Thymus (tissue), 11 donors: ENCODE results near the gene GSK3B. TPM values are rescaled to one million over a fixed set of nuclear protein-coding genes. Genes with fewer than 3 reads are reported as not detected.

ENCODE experiments used
- DNase-seq, 9 donors: peaks; one replicate each; pipeline ENCODE4 v3.0.0-alpha.2; 2013; ENCODE audit warnings: low spot score in 9 of 9, low read depth in 6 of 9, missing footprints in 1 of 9
- H3K27ac ChIP-seq, 2 donors: one replicate each; pipeline ENCODE4 v1.5.1; 2013; ENCODE audit warnings: control low read depth in 1 of 2, low read depth in 1 of 2, low read length in 1 of 2, mild to moderate bottlenecking in 1 of 2, moderate library complexity in 1 of 2
- H3K27me3 ChIP-seq, 2 donors: one replicate each; pipeline ENCODE4 v1.5.1; 2013; ENCODE audit warnings: low read length in 1 of 2; ENCODE audit not compliant: control insufficient read depth in 2 of 2, insufficient read depth in 1 of 2
- H3K36me3 ChIP-seq, 2 donors: one replicate each; pipeline ENCODE4 v1.5.1; 2013; ENCODE audit warnings: low read length in 1 of 2, mild to moderate bottlenecking in 1 of 2, moderate library complexity in 1 of 2; ENCODE audit not compliant: control insufficient read depth in 2 of 2, insufficient read depth in 2 of 2
- H3K4me1 ChIP-seq, 2 donors: one replicate each; pipeline ENCODE4 v1.5.1; 2013; ENCODE audit warnings: low read length in 2 of 2; ENCODE audit not compliant: control insufficient read depth in 2 of 2, insufficient read depth in 2 of 2
- H3K4me3 ChIP-seq, 2 donors: one replicate each; pipeline ENCODE4 v1.5.1; 2013; ENCODE audit warnings: low read length in 2 of 2, control low read depth in 1 of 2, mild to moderate bottlenecking in 1 of 2
- H3K9me3 ChIP-seq, 2 donors: one replicate each; pipeline ENCODE4 v1.5.1; 2013; ENCODE audit warnings: low read length in 1 of 2, mild to moderate bottlenecking in 1 of 2; ENCODE audit not compliant: control insufficient read depth in 2 of 2, insufficient read depth in 1 of 2
- WGBS: extraction: QIAGEN DNeasy Blood & Tissue Kit; methylation state at CpG from one replicate; pipeline ENCODE4 v1.1.7; 2013; 5-methylcytosine and 5-hydroxymethylcytosine counted together
- polyA plus RNA-seq: library from polyadenylated mRNA; stranded (reverse); fragments of 200-250 nt; gene quantifications from one replicate; pipeline ENCODE4 v1.2.3, GENCODE V29; 2013
- total RNA-seq: library from RNA; stranded (reverse); fragments of 120-200 nt; gene quantifications from one replicate; pipeline ENCODE4 v1.2.4, GENCODE V29; 2013
- donor health status: healthy.

The GSK3B gene
- total and polyA plus RNA-seq, 2 donors = 10.9 to 34.0 TPM

GRCh38 chr3:119794401-119794800 lies 299.8 kb downstream of the GSK3B start:
- H3K27ac ChIP-seq = no peak overlapping the region
- no peaks in the 10 kb centered on the region for H3K27me3 ChIP-seq
- no peaks in the 10 kb centered on the region for H3K9me3 ChIP-seq
- 98% methylated on average over 2 of the region's 2 CpGs for WGBS
- no peaks in the 10 kb centered on the region for H3K36me3 ChIP-seq
- no peaks in the 10 kb centered on the region for H3K4me1 ChIP-seq
- no peak for DNase-seq
- H3K4me3 ChIP-seq = no peak overlapping the region

GRCh38 chr3:119792270-119792669 lies 302.0 kb downstream of the GSK3B start:
- H3K4me3 ChIP-seq = no peak overlapping the region
- H3K27me3 ChIP-seq = no peaks in the 10 kb centered on the region
- no peak overlapping the region for H3K27ac ChIP-seq
- WGBS = 98% methylated on average over 8 of the region's 8 CpGs
- H3K4me1 ChIP-seq = no peaks in the 10 kb centered on the region
- H3K36me3 ChIP-seq = no peaks in the 10 kb centered on the region
- DNase-seq = no peak
- no peaks in the 10 kb centered on the region for H3K9me3 ChIP-seq

DNA sequence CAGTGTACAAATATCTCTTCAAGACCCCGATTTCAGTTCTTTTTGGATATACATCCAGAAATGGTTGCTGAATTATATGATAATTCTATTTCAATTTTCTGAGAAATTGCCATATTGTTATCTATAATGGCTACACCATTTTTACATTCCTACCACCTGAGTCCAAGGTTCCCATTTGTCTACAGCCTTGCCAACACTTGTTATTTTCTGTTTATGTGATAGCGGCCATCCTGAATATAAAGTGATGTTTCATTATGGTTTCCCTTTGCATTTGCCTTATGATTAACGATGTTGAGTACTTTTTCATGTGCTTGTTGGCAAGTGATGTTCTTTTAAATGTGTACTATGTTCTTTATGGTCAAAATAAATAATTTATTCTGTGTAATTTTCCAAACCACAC lies 303.9 kb downstream of the GSK3B start:
- Histone ChIP-seq H3K4me1 (no peaks in the 10 kb centered on the region), H3K27ac (no peak overlapping the region), H3K4me3 (no peak overlapping the region), H3K36me3 (no peaks in the 10 kb centered on the region), H3K27me3 (no peaks in the 10 kb centered on the region), H3K9me3 (no peaks in the 10 kb centered on the region)
- no peak for DNase-seq
- 96% methylated on average over 3 of the region's 3 CpGs for WGBS

DNA sequence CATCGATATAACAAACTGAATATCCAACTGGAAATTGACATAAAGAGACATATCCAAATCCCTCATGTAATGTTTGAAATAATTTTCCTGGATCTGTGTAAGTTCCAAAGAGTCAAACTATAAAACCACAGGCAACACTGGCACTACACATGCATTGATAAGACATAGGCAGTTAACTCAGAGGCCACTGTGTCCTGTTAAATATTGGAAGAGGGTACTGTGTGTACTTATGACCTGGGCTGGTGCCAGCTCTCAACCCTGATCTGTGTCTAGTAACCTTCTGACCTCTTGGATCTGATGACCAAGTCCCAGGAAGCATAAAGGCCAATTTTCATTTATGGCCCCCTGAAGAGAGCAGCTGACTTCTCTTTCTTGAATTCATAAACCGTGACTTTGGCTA lies 307.8 kb downstream of the GSK3B start:
- H3K27me3 ChIP-seq = no peaks in the 10 kb centered on the region
- no peak overlapping the region for H3K4me3 ChIP-seq
- 97% methylated on average over 2 of the region's 2 CpGs for WGBS
- H3K4me1 ChIP-seq = no peaks in the 10 kb centered on the region
- H3K27ac ChIP-seq = no peak overlapping the region
- no peaks in the 10 kb centered on the region for H3K36me3 ChIP-seq
- DNase-seq = no peak
- H3K9me3 ChIP-seq = no peaks in the 10 kb centered on the region

- no peak overlapping the region for H3K27ac ChIP-seq
- no peaks in the 10 kb centered on the region for H3K27me3 ChIP-seq
- 60% methylated on average over 7 of the region's 7 CpGs for WGBS
- no peak overlapping the region for H3K4me3 ChIP-seq
- H3K36me3 ChIP-seq = no peaks in the 10 kb centered on the region
- no peak for DNase-seq
- H3K9me3 ChIP-seq = no peaks in the 10 kb centered on the region
- no peaks in the 10 kb centered on the region for H3K4me1 ChIP-seq
Observed at GRCh38 chr3:119783883-119784282, 310.4 kb downstream of the GSK3B start.

- Histone ChIP-seq H3K4me1 (no peaks in the 10 kb centered on the region), H3K4me3 (no peak overlapping the region), H3K9me3 (no peaks in the 10 kb centered on the region), H3K27me3 (no peaks in the 10 kb centered on the region), H3K36me3 (no peaks in the 10 kb centered on the region), H3K27ac (no peak overlapping the region)
- no peak for DNase-seq
- WGBS = 92% methylated on average over 2 of the region's 2 CpGs
Observed at GRCh38 chr3:119783255-119783654, 311.0 kb downstream of the GSK3B start.

GRCh38 chr3:119782460-119782859 lies 311.8 kb downstream of the GSK3B start:
- no peaks in the 10 kb centered on the region for H3K27me3 ChIP-seq
- H3K36me3 ChIP-seq = no peaks in the 10 kb centered on the region
- no peak for DNase-seq
- H3K4me1 ChIP-seq = no peaks in the 10 kb centered on the region
- no peak overlapping the region for H3K27ac ChIP-seq
- no peak overlapping the region for H3K4me3 ChIP-seq
- 93% methylated on average over 1 of the region's 1 CpG for WGBS
- no peaks in the 10 kb centered on the region for H3K9me3 ChIP-seq

- no peak within 1 kb of the TSS for H3K4me3 ChIP-seq
- no peaks in the 10 kb centered on the region for H3K9me3 ChIP-seq
- H3K27ac ChIP-seq = no peak within 1 kb of the TSS
- no peaks in the 10 kb centered on the region for H3K4me1 ChIP-seq
- 96% methylated on average over 10 of the region's 10 CpGs for WGBS
- H3K36me3 ChIP-seq = no peaks in the 10 kb centered on the region
- DNase-seq = no peak
- H3K27me3 ChIP-seq = no peaks in the 10 kb centered on the region
Observed at GRCh38 chr3:119781330-119782198, 312.7 kb downstream of the GSK3B start, which contains the start of gene NR1I2. TSS of gene NR1I2 (plus strand) at chr3:119782101.

- no peak for DNase-seq
- 90% methylated on average over 2 of the region's 2 CpGs for WGBS
- Histone ChIP-seq H3K4me1 (no peaks in the 10 kb centered on the region), H3K4me3 (no peak overlapping the region), H3K9me3 (no peaks in the 10 kb centered on the region), H3K27me3 (no peaks in the 10 kb centered on the region), H3K27ac (no peak overlapping the region), H3K36me3 (no peaks in the 10 kb centered on the region)
Observed at GRCh38 chr3:119779731-119780383, 314.4 kb downstream of the GSK3B start.
